Measurements from ENCODE around the gene TMEM101.
"Not testable (repeated sequence)": the region's sequence is repeated elsewhere in the genome, so short reads cannot be mapped to it uniquely, and the experiment has no call there.

Gene TMEM101

DNA sequence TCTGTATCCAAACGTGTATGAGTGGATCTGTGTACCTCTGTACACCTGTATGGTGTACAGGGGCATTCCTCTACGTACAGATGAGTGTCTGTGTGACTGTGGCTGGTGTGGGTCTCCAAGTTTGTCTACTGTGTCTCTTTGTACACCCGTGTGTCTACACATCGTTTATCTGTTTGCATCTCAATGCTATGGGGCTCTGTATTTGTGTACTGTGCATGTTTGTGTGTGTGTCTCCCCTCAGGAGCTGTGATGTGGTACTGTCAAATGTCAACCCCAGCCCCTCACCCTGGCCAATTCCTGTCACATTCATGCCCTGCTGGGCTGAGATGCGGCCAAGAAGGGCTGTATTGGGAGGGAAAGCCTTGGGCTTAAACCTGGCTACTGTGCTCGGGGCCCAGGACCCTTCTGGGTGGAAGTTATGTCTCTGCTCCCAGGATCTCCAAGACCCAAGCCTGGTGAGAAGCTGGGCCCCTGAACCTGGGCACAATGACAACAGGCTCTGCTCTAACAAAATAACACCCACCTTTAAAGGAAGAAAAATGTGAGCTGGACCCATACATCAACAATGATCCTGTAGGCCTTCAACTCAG is 13.8 kb downstream of the TMEM101 start:
- no peak for DNase-seq (ENCODE audit: low read depth)

DNA sequence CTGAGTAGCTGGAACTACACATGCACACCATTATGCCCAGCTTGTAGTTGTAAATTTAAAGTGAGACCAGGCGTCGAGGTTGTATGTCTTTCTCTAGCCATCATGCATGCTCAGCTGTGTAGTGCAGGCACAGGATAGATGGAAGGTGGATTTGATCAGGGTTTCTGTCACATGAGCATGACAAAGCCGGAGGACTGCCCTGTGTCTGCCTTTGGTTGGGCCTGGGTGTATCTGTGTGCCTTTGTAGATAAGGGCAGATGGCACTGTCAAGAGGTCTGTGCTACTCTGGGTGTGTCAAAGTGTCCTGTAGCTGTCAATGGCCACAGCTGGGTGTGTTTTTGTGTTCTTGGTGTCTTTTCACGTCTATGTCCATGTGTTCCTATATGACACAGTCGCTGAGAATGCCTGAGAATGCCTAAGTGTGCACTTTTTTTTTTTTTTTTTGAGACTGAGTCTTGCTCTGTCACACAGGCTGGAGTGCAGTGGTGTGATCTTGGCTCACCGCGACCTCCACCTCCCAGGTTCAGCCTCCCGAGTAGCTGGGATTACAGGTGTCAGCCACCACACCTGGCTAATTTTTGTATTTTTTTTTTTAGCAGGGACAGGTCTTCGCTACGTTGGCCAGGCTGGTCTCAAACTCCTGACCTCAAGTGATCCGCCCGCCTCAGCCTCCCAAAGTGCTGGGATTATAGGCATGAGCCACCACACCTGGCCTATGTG is 14.5 kb downstream of the TMEM101 start:
- DNase-seq (ENCODE audit: low read depth), result no peak

GRCh38 chr17:43999024-43999423 is 15.7 kb downstream of the TMEM101 start:
- DNase-seq (ENCODE audit: low read depth), result no peak

DNA sequence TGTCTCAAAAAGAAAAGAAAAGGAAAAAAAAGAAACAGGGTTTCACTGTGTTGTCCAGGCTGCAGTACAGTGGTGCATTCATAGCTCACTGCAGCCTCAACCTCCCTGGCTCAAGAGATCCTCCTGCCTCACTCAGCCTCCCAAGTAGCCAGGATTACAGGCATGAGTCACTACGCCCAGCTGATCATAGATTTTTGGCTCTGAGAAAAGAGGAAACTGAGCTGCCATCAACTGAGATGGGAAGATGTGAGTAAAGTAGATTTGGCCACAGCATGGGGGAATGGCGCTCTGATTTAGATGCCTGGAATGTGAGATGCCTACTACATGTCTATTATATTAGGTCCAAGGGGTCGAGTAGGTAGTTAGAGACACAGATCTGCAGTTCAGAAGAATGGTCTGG is 16.2 kb downstream of the TMEM101 start:
- no peak for DNase-seq (ENCODE audit: low read depth)

DNA sequence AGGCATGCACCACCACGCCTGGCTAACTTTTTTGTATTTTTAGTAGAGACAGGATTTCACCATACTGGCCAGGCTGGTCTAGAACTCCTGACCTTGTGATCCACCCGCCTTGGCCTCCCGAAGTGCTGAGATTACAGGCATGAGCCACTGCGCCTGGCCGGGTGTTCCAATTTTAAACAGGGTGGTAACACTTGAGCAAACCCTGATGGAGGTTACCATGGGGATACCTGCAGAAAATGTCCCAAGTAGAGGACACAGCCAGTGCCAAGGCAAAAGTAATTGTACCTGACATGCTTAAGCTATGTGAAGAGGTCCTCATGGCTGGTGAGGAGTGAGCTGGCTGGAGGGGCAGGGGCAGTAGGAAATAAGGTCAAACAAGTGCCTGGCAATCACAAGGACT is 17.6 kb downstream of the TMEM101 start:
- DNase-seq (ENCODE audit: low read depth), result not testable (repeated sequence)

DNA sequence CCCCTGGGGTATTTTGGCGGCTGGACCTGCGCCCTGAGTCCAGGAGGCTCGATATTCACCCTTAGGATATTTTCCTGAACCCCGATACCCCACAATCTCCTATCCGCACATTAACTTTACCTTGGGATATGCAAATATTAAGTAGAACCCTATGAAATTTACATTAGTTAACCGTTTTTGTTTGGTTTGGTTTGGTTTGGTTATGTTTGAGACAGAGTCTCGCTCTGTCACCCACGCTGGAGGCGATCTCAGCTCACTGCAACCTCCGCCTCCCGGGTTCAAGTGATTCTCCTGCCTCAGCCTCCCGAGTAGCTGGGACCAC is 19.7 kb downstream of the TMEM101 start:
- no peak for DNase-seq (ENCODE audit: low read depth)

DNA sequence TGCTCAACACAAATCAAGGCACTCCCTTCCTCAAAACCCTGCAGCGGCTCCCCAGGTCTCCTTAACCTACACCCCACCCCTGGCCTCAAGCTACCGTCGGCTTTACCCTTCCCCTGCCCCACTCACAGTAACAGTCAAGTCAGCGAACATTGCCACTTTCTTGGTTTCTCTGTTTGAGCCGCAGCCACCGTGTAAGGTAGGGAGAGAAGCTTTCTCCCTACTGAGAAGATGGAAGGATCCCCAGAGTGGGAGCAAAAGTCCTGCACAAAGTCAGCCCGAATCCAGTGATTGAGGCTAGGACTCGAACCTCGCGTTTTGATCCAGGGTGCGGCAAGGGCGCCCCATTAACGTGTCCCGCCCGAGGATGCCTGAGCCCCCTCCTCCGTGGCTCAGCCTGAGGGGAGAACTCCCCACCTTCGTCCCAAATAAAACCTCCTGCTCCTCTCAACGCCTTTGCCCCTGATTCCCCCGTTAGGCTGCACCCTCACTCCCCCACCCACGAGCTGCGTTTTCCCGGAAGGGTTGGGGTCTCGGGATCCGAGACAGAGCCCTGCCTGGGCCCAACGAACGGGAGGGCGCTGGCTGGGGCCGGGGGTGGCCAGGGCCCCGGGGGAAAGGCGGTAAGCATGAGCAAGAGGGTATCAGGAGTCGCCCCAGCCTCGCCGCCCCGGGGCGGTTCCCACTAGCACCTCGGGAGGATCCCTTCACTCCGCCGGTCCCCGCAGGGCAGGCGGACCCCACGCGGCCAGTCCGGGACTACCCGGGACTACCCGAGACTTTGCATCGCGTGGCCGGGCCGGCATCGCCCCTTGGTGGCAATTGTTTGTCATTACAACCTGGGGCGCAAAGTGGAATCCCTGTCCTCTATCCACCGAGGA is 20.3 kb downstream of the TMEM101 start:
- peak; percentile 48 for DNase-seq (ENCODE audit: low read depth)

GRCh38 chr17:43992641-43993040 is 22.1 kb downstream of the TMEM101 start:
- no peak for DNase-seq (ENCODE audit: low read depth)

- no peak for DNase-seq (ENCODE audit: low read depth)
Observed at GRCh38 chr17:43988301-43988700, 26.5 kb downstream of the TMEM101 start.

GRCh38 chr17:43987131-43988021 is 27.4 kb downstream of the TMEM101 start:
- no peak for DNase-seq (ENCODE audit: low read depth)

DNA sequence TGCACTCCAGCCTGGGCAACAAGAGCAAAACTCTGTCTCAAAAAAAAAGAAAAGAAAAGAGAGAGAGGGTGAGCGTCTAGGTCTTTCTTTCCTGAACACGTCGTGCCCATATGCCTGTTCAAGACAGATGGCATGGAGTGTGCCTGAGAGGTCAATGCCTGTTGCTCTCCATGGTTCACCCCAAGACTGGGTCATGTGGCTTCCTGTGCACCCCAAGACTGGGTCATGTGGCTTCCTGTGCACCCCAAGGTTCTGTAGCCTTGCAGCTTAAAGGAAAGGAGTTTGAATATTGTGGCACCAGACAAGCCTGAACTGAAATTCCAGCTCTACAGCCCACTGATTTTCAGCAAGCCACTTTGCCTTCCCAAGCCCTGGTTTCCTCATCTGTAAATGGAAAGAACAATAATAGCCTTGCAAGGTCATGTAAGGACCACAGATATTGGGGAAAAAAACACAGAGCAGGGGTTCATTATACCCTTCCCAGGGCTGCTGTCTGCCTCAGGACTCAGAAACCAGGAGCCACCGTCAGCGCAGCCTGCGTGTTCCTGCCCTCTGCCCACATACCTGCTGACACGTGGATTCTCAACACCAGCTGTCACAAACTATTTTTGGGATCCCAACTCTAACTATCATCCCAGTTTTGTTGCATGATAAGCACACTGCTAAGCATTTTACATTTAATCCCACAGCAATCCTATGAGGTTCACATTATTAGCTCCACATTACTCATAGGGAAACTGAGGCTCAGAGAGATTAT is 28.4 kb downstream of the TMEM101 start:
- no peak for DNase-seq (ENCODE audit: low read depth)

DNA sequence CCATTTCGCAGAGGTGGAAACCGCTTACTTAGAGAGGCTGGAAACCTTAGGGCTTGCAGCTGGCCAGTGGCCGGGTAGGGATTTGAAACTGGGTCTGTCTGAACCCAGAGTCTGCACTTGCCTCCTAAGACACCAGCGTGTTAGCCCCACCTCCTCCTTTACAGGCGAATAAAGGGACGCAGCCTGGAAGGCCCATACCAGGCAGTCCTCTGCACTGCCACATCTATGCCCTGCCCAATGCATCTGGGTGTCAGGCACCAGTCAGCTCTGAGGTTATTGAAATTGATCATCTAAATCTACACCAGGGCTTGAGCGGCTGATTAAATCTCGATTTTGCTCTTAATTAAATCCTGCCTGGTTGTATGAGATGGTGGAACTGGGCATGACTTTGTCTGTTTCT is 30.2 kb downstream of the TMEM101 start:
- DNase-seq (ENCODE audit: low read depth), result no peak

DNA sequence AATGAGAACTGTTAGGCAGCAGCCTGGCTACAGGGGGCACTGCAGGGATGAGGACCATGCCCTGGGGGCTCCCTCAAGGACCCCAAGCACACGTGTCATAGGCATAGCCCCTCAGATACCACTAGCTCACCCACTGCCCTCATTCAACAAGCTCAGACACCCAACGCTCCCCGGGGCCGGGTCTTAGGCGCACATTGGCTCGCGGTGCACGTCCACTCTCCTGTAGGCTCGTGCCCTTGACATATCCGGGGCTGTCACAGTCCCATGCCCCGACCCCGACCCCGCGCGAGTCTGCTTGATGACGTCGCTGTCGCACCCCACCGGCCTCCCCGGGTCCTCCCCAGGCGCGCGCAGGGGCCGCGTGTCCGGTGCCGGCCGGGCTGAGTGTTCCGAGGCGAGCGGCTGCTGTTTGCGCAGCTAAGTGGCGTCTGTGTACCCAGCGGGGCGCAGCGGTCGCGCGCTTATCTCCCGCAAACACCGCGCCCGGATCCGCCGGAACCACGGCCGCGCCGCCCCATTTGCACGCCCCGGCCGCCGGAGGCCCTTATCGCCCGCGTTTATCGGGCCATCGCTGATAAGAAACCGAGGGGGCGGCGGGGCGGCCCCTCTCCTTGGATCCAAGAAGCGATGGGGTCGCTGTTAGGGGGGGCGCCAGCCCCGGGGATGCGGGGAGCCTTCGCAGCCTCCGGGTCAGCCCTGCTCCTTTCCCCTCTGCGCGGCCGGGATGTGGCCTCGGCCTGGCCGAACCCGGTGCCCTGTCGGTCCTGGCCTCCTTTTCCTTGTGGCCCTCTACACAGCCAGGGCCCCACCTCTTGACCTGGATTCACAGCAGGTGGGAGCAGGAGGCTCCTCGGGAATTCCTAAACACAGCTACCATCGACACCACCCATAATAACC is 31.0 kb downstream of the TMEM101 start:
- DNase-seq (ENCODE audit: low read depth), result no peak

GRCh38 chr17:43983196-43983514 is 31.6 kb downstream of the TMEM101 start:
- no peak for DNase-seq (ENCODE audit: low read depth)

DNA sequence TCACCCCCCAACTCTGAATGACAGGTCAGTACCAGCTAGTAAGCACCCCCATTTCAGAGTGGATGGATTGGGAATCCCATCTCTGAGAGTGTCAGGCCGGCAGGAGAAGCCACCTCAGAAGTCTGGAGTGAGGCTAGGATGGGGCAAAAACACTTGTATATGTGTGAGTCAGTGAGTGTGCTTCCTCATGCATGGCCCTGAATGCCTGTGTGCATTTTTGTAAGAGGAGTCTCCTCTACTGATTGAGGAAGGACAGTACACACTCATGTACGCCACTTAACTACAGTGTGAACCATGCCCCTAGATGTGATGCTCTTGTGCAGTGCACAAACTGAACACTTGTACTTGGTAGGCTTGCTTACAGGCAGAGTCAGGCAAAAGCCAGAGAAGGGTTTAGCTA is 32.6 kb downstream of the TMEM101 start:
- no peak for DNase-seq (ENCODE audit: low read depth)

DNA sequence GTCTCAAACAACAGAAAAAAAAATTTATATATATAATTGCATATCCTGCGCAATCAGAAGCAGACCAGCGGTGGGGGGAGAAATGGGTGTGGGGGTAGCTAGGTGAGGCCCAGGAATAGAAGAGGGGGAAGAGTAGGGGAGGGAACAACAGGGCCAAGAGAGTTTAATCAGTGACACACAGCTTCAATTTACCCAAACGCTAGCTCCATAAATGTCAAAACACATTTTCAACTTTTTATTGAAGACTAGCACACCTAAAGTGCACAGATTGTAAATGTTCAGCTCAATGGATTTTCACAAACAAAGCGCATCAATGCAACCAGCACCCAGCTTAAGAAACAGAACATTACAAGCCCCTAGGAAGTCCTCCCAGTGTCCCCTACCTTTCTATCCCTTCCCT is 35.1 kb downstream of the TMEM101 start:
- no peak for DNase-seq (ENCODE audit: low read depth)

DNA sequence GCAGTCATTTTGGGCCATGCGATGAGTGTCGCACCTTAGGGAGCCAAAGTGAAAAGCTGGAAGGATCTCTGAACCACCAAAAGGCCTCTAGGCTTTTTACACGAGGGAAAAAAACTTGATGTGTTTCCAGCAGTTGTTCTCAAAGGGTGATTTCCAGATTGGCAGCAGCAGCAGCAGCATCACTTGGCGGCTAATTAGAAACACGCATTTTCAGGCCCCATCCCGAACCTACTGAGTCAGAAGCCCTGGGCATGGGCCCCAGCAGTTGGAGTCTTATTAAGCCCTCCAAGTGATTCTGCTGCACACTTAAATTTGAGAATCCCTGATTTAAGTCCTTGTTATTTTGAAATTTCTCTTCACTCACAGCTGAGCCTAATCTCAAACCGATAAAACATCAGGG is 35.8 kb downstream of the TMEM101 start:
- no peak for DNase-seq (ENCODE audit: low read depth)

DNA sequence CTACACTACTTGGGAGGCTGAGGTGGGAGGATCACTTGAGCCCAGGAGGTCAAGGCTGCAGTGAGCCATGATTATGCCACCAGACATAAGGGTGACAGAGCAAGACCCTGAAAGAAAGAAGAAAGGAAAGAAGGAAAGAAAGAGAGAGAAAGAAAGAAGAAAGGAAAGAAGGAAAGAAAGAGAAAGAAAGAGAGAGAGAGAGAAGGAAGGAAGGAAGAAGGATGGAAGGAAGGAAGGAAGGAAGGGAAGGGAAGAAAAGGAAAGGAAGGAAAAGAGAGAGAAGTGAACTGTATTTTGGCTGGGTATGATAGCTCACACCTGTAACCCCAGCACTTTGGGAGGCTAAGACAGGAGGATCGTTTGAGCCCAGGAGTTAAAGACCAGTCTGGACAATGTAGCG is 36.7 kb downstream of the TMEM101 start:
- no peak for DNase-seq (ENCODE audit: low read depth)

DNA sequence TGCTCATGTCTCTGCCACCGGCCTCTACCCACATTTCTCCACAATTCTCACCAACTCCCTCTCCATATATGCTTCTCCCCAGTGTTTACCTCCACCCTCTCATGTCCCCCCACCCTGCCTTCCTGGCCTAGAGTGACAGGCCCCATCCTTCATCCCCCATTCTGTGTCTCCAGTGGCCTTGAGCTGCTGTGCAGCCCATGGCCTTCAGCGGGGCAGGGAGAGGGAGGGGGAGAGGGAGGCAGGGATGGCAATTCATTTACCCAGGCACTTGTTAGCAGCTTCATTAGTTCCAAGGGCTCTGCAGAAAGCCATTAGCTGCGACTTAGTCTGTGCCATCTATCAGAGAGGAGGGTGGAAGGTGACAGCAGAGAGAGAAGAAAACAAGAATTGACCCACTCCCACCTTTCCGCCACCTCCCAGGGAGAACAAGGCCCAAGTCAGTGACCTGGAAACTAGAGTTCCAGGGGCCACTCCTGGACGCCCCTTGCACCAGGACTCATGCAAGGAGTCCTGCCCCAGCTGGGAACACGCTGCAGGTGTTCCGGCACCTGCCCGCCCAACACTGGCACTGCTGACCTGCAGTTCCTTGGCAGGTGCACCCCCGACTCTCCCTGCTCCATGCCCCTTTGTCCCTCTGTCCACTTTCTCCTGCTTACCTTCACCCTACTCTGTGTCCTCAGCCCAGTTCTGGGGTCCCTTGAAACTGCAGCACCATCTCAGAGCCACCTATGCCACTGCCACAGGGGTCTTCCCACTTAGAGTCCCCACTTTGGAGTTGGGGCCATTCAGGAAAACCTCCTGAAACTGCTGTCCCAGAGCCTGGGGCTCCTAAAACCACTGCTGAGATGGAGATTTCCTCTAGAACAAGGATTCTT is 37.6 kb downstream of the TMEM101 start:
- no peak for DNase-seq (ENCODE audit: low read depth)

DNA sequence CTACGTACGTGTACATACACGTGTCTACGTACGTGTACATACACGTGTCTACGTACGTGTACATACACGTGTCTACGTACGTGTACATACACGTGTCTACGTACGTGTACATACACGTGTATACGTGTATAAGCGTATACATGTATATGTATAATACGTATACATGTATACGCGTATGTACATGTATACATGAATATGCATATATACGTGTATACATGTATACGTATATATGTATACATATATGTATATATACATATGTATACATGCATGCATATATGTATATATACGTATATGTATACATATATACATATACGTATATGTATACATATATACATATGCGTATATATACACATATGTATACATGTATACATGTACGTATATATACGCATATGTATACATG is 38.9 kb downstream of the TMEM101 start:
- no peak for DNase-seq (ENCODE audit: low read depth)

All from T follicular helper cell (primary cell).